ENCODE results near the gene ADAM33.

- TF ChIP-seq TAF1 (IDR thresholded peaks at IDR 0.05; ENCODE audit: low read depth, low read length) (no peak), POLR2A (IDR thresholded peaks at IDR 0.05; ENCODE audit: low read depth, low read length) (no peak), POLR2AphosphoS5 (IDR thresholded peaks at IDR 0.05; ENCODE audit: low read depth, low read length) (no peak)
These were observed 60.7 kb downstream of the ADAM33 start for GRCh38 chr20:3621111-3621510.

All from GM12891 (cell line).